Dendritic cell treated with granulocyte-macrophage colony-stimulating factor and Interleukin-4, amounts not matched to agents 40 ng/mL and 50 ng/mL, for 4 days (primary cell): ENCODE measurements around the gene BCCIP.

Source experiments
- H3K27ac Mint-ChIP-seq: one replicate; pipeline ENCODE4 v1.8.0; 2022; ENCODE audit warnings: mild to moderate bottlenecking, mixed read lengths
- H3K27me3 Mint-ChIP-seq: one replicate; pipeline ENCODE4 v1.8.0; 2022; ENCODE audit warnings: mild to moderate bottlenecking, mixed read lengths
- H3K36me3 Mint-ChIP-seq: one replicate; pipeline ENCODE4 v1.8.0; 2022; ENCODE audit warnings: low read depth, mixed read lengths
- H3K4me1 Mint-ChIP-seq: one replicate; pipeline ENCODE4 v1.8.0; 2022; ENCODE audit warnings: low read depth, mixed read lengths
- H3K4me3 Mint-ChIP-seq: one replicate; pipeline ENCODE4 v1.8.0; 2022; ENCODE audit warnings: mild to moderate bottlenecking, moderate library complexity, mixed read lengths
- H3K9me3 Mint-ChIP-seq: one replicate; pipeline ENCODE4 v1.8.0; 2022; ENCODE audit warnings: mixed read lengths
- intact Hi-C: fragments of 100-400 bp; cut with micrococcal nuclease; formaldehyde crosslinking; loops from one replicate; pipeline ENCODE4 v1.15.0; 2022

The BCCIP gene

DNA sequence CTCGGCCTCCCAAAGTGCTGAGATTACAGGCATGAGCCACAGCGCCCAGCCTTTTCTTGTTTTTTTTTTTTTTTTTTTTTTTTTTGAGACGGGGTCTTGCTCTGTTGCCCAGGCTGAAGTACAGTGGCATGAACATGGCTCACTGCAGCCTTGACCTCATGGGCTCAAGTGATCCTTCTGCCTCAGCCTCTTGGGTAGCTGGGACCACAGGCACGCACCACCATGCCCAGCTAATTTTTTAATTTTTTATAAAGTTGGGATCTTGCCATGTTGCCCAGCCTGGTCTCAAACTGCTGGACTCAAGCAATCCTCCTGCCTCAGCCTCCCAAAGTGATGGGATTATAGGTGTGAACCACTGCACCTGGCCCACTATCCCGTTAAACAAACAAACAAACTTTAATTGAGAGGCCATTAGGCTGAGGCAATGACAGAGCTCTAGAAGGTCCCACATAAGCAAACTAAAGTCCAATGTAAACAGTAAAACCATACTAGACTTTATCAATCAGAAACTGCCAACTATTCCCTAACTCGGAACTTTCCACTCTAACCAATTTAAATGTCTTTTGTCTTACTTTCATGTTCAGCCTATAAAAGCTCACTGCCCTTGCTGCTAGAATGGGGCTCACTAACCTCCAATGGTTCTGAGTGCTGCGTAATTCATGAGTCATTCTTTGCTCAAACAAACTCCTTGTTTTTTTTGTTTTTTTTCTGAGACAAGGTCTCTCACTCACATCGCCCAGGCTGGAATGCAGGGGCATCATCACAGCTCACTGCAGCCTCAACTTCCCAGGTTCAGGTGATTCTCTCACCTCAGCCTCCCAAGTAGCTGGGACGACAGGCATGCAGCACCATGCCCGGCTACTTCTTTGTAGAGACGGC is 55.9 kb downstream of the BCCIP start:
- Mint-ChIP-seq H3K36me3 (peaks cover 48% of the 10 kb centered on the region), H3K27me3 (no peaks in the 10 kb centered on the region), H3K4me3 (no peak overlapping the region), H3K9me3 (peaks cover 7% of the 10 kb centered on the region), H3K4me1 (no peaks in the 10 kb centered on the region), H3K27ac (no peak overlapping the region)
- intact Hi-C loops: no loop called here

DNA sequence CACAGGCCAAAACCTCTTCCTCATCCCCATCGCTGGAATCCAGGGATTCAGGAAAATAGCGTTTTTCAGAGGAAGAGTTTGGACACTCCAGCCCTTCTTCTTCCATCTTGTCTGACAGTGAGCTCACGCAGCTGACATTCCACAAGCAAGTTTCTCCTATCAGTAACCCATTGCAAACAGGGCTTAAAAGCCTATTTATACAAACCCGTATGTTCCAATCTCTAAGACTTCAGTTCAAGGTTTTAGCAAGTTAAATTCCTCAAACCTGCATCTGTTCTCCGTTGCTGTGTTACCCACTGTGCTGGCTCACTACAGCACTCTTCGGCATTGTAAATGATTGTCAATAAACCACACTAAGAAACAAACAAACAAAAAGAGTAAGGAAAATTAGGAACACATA is 57.4 kb downstream of the BCCIP start:
- Mint-ChIP-seq H3K36me3 (peaks cover 38% of the 10 kb centered on the region), H3K4me3 (no peak overlapping the region), H3K4me1 (no peaks in the 10 kb centered on the region), H3K27me3 (no peaks in the 10 kb centered on the region), H3K9me3 (peaks cover 7% of the 10 kb centered on the region), H3K27ac (no peak overlapping the region)
- intact Hi-C loops: no loop called here

DNA sequence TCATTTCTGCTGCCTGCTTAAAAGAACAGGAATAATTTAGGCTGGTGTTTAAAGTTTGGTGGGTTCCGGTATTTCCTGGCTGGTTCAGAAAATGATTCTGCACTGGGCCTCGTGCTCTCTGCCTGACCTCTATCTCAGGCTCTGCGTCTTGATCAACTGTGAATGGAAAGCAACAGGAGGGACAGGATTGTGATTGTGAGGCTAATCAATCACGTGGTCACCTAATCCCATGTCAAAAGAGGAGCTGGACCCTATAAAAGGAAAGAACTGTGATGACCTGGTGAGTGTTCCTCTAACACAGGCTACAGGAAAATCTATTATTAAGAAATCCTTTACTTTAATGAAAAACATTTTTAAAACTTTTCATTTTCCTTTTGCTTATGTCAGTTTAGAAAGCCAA is 57.8 kb downstream of the BCCIP start, which contains the start of gene DHX32:
TSS of gene DHX32 (minus strand) at position 101 of the 400 bp plus-strand sequence. CDS start 468 bp downstream, outside the sequence.
- Mint-ChIP-seq H3K4me1 (no peaks in the 10 kb centered on the region), H3K9me3 (peaks cover 4% of the 10 kb centered on the region), H3K36me3 (peaks cover 34% of the 10 kb centered on the region), H3K27me3 (no peaks in the 10 kb centered on the region), H3K4me3 (no peak within 1 kb of the TSS), H3K27ac (no peak within 1 kb of the TSS)
- intact Hi-C loops: no loop called here

DNA sequence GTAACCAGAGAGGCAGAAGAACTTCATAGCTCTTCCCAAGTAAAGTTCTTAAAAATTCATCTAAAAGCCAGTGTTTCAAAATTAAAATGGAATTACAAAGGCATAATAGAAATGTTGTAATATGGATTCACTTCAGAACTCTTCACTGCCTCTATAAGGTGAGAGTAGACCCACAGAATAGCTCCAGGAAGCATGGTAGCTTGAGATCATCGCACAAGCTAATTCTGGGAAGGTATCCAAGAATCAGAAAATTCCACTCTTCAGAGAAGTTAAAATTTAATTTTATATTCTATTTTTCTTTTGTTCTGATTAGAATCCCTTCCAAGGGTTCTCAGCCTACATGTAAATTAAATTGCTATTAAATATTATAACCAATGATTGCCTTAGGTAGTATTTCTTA is 59.2 kb downstream of the BCCIP start:
- Mint-ChIP-seq H3K36me3 (peaks cover 27% of the 10 kb centered on the region), H3K27ac (no peak overlapping the region), H3K4me3 (no peak overlapping the region), H3K9me3 (no peaks in the 10 kb centered on the region), H3K4me1 (no peaks in the 10 kb centered on the region), H3K27me3 (no peaks in the 10 kb centered on the region)
- intact Hi-C loops: no loop called here

DNA sequence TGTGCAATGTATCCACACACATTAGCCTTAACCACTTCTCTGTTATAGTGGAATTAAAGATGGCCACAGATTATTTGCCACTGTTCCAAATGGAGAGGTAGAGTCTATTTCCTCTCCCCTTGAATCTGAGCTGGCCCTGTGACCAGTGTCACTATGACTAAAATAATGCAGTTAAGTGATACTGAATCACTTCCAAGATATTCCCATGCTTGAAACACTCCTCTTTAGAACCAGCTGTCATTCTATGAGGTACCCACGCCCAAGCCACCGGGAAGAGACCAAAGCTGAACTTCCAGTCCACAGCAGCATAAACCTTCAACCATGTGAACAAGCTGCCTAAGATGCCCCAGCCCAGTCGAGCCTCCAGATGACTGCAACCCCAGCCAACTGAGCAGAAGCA is 59.9 kb downstream of the BCCIP start:
- Mint-ChIP-seq H3K36me3 (peaks cover 25% of the 10 kb centered on the region), H3K4me3 (no peak overlapping the region), H3K4me1 (no peaks in the 10 kb centered on the region), H3K27me3 (no peaks in the 10 kb centered on the region), H3K9me3 (no peaks in the 10 kb centered on the region), H3K27ac (no peak overlapping the region)
- intact Hi-C loops: no loop called here
